Parathyroid adenoma (tissue), 2 donors: ENCODE measurements around the gene TARDBP.

Experiments used
- H2AFZ ChIP-seq: fragments of 300-600 bp; sonication (generic); one replicate; pipeline ENCODE4 v1.7.0; 2017; ENCODE audit warnings: antibody characterized with exemption, mild to moderate bottlenecking
- H3K27ac ChIP-seq: fragments of 300-600 bp; sonication (generic); one replicate; pipeline ENCODE4 v1.7.0; 2017
- H3K27me3 ChIP-seq: fragments of 300-600 bp; sonication (generic); one replicate; pipeline ENCODE4 v1.7.0; 2017; ENCODE audit warnings: low read length; ENCODE audit not compliant: control insufficient read depth, insufficient read depth
- H3K36me3 ChIP-seq: fragments of 300-600 bp; sonication (generic); one replicate; pipeline ENCODE4 v1.7.0; 2017; ENCODE audit warnings: low read length; ENCODE audit not compliant: control insufficient read depth, insufficient read depth
- H3K4me1 ChIP-seq: fragments of 300-600 bp; sonication (generic); one replicate; pipeline ENCODE4 v1.7.0; 2017; ENCODE audit warnings: control low read depth
- H3K4me2 ChIP-seq: fragments of 300-600 bp; sonication (generic); one replicate; pipeline ENCODE4 v1.7.0; 2017; ENCODE audit warnings: low read length
- H3K4me3 ChIP-seq: fragments of 300-600 bp; sonication (generic); one replicate; pipeline ENCODE4 v1.7.0; 2017; ENCODE audit warnings: low read depth, low read length
- H3K79me2 ChIP-seq: fragments of 300-600 bp; sonication (generic); one replicate; pipeline ENCODE4 v1.7.0; 2017; ENCODE audit warnings: control low read depth
- H3K9ac ChIP-seq: fragments of 300-600 bp; sonication (generic); one replicate; pipeline ENCODE4 v1.7.0; 2017; ENCODE audit warnings: mild to moderate bottlenecking
- H3K9me3 ChIP-seq: fragments of 300-600 bp; sonication (generic); one replicate; pipeline ENCODE4 v1.7.0; 2017; ENCODE audit warnings: low read length; ENCODE audit not compliant: control insufficient read depth
- CTCF ChIP-seq: fragments of 300-600 bp; sonication (generic); IDR thresholded peaks from one replicate; pipeline ENCODE4 v1.7.0; 2017; ENCODE audit warnings: antibody characterized with exemption, mild to moderate bottlenecking
- donor health status: primary hyperparathyroidism.

TARDBP gene

GRCh38 chr1:11053758-11054137, 41.3 kb downstream of the TARDBP start:
- Histone ChIP-seq H3K79me2 (no peaks in the 10 kb centered on the region), H3K27ac (no peak overlapping the region), H3K4me3 (no peak overlapping the region), H3K27me3 (no peaks in the 10 kb centered on the region), H3K9me3 (no peaks in the 10 kb centered on the region), H3K9ac (no peak overlapping the region), H3K4me1 (no peaks in the 10 kb centered on the region), H2AFZ (no peak overlapping the region), H3K36me3 (no peaks in the 10 kb centered on the region), H3K4me2 (no peak overlapping the region)
- no peak for TF ChIP-seq CTCF

- Histone ChIP-seq H3K27me3 (no peaks in the 10 kb centered on the region), H3K4me1 (no peaks in the 10 kb centered on the region), H2AFZ (no peak overlapping the region), H3K4me3 (no peak overlapping the region), H3K36me3 (no peaks in the 10 kb centered on the region), H3K79me2 (no peaks in the 10 kb centered on the region), H3K9ac (no peak overlapping the region), H3K4me2 (no peak overlapping the region), H3K27ac (no peak overlapping the region), H3K9me3 (no peaks in the 10 kb centered on the region)
- no peak for TF ChIP-seq CTCF
Measured at GRCh38 chr1:11054181-11054580, 41.7 kb downstream of the TARDBP start.

- Histone ChIP-seq H3K9ac (no peak overlapping the region), H3K27ac (no peak overlapping the region), H3K27me3 (no peaks in the 10 kb centered on the region), H3K4me2 (no peak overlapping the region), H3K79me2 (no peaks in the 10 kb centered on the region), H3K4me1 (no peaks in the 10 kb centered on the region), H3K36me3 (no peaks in the 10 kb centered on the region), H2AFZ (no peak overlapping the region), H3K9me3 (no peaks in the 10 kb centered on the region), H3K4me3 (no peak overlapping the region)
- TF ChIP-seq CTCF, result no peak
Measured at GRCh38 chr1:11054666-11055065, 42.2 kb downstream of the TARDBP start.

GRCh38 chr1:11055676-11056075, 43.2 kb downstream of the TARDBP start:
- Histone ChIP-seq H3K4me2 (no peak overlapping the region), H3K27ac (no peak overlapping the region), H3K27me3 (no peaks in the 10 kb centered on the region), H2AFZ (no peak overlapping the region), H3K9ac (no peak overlapping the region), H3K79me2 (no peaks in the 10 kb centered on the region), H3K9me3 (no peaks in the 10 kb centered on the region), H3K4me1 (no peaks in the 10 kb centered on the region), H3K4me3 (no peak overlapping the region), H3K36me3 (no peaks in the 10 kb centered on the region)
- TF ChIP-seq CTCF, result no peak

- Histone ChIP-seq H3K4me1 (no peaks in the 10 kb centered on the region), H3K36me3 (no peaks in the 10 kb centered on the region), H2AFZ (no peak overlapping the region), H3K27ac (no peak overlapping the region), H3K9me3 (no peaks in the 10 kb centered on the region), H3K27me3 (no peaks in the 10 kb centered on the region), H3K4me3 (no peak overlapping the region), H3K4me2 (no peak overlapping the region), H3K9ac (no peak overlapping the region), H3K79me2 (no peaks in the 10 kb centered on the region)
- no peak for TF ChIP-seq CTCF
Measured at GRCh38 chr1:11056504-11056903, 44.0 kb downstream of the TARDBP start.
